ENCODE results near the gene KCNK15.

DNA sequence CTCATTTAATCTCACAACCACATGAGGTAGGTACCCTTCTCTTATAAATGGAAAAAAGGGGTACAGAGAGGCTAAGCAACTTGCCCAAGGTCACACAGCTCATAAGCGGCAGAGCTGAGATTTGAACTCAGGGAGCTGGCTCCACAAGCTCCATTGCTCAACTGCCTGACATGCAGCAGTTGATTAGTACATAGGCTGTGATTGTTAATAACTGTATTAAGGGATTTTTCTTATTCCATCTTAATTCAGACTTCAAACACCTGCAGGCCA lies 23.9 kb upstream of the KCNK15 start:
- TF ChIP-seq CTCF (IDR thresholded peaks at IDR 0.05) (no peak), POLR2A (IDR thresholded peaks at IDR 0.05) (no peak)
